ENCODE results near the gene EEF1G.

EEF1G gene

GRCh38 chr11:62610814-62611704 lies 37.4 kb upstream of the EEF1G start:
- H3K4me1 ChIP-seq, result peaks cover 0 to 33% (median 27%) of the 10 kb centered on the region in 4 donors
- no peaks in the 10 kb centered on the region for H3K9me3 ChIP-seq
- DNase-seq, result no peak
- peaks cover 13 to 63% (median 48%) of the 10 kb centered on the region in 3 donors for H3K36me3 ChIP-seq
- intact Hi-C loops (cut with DNase I; ENCODE audit: low total_unique reads), result loop anchor here (10.0 kb wide), 1 partner anchor 94 kb away; the partner anchor contains the start of genes BSCL2 and GNG3
- TF ChIP-seq CTCF (IDR thresholded peaks at IDR 0.05), result no peak
- H3K27ac ChIP-seq, result peak overlapping the region; percentile 95 to 98
- H3K27me3 ChIP-seq, result no peaks in the 10 kb centered on the region
- peak overlapping the region; percentile 85 to 88 for H3K4me3 ChIP-seq

- no peak overlapping the region for H3K27ac ChIP-seq
- no peak for TF ChIP-seq CTCF (IDR thresholded peaks at IDR 0.05)
- intact Hi-C loops (cut with DNase I; ENCODE audit: low total_unique reads), result loop anchor here (10.0 kb wide), 1 partner anchor 94 kb away; the partner anchor contains the start of genes BSCL2 and GNG3
- peaks cover 0 to 33% (median 27%) of the 10 kb centered on the region in 4 donors for H3K4me1 ChIP-seq
- peaks cover 19 to 63% (median 51%) of the 10 kb centered on the region in 3 donors for H3K36me3 ChIP-seq
- no peaks in the 10 kb centered on the region for H3K9me3 ChIP-seq
- no peak overlapping the region for H3K4me3 ChIP-seq
- H3K27me3 ChIP-seq, result no peaks in the 10 kb centered on the region
- DNase-seq, result no peak
These were observed 36.7 kb upstream of the EEF1G start for GRCh38 chr11:62610403-62610802.

- Histone ChIP-seq H3K27ac (no peak overlapping the region), H3K9me3 (no peaks in the 10 kb centered on the region), H3K36me3 (peaks cover 21 to 69% (median 56%) of the 10 kb centered on the region in 3 donors), H3K27me3 (no peaks in the 10 kb centered on the region), H3K4me1 (peaks cover 0 to 34% (median 25%) of the 10 kb centered on the region in 4 donors), H3K4me3 (no peak overlapping the region)
- DNase-seq, result no peak
- intact Hi-C loops (cut with DNase I; ENCODE audit: low total_unique reads), result no loop called here
- no peak for TF ChIP-seq CTCF (IDR thresholded peaks at IDR 0.05)
These were observed 35.1 kb upstream of the EEF1G start for GRCh38 chr11:62608776-62609175.

GRCh38 chr11:62607714-62608113 lies 34.0 kb upstream of the EEF1G start:
- Histone ChIP-seq H3K27ac (no peak overlapping the region), H3K36me3 (peaks cover 21 to 70% (median 56%) of the 10 kb centered on the region in 3 donors), H3K4me1 (peaks cover 0 to 35% (median 25%) of the 10 kb centered on the region in 4 donors), H3K27me3 (no peaks in the 10 kb centered on the region), H3K4me3 (no peak overlapping the region), H3K9me3 (no peaks in the 10 kb centered on the region)
- DNase-seq, result no peak
- no peak for TF ChIP-seq CTCF (IDR thresholded peaks at IDR 0.05)
- intact Hi-C loops (cut with DNase I; ENCODE audit: low total_unique reads), result no loop called here

GRCh38 chr11:62605902-62606301 lies 32.2 kb upstream of the EEF1G start:
- intact Hi-C loops (cut with DNase I; ENCODE audit: low total_unique reads), result no loop called here
- peaks cover 0 to 28% (median 15%) of the 10 kb centered on the region in 4 donors for H3K4me1 ChIP-seq
- no peak overlapping the region for H3K4me3 ChIP-seq
- H3K9me3 ChIP-seq, result no peaks in the 10 kb centered on the region
- H3K27ac ChIP-seq, result no peak overlapping the region
- peaks cover 21 to 69% (median 55%) of the 10 kb centered on the region in 3 donors for H3K36me3 ChIP-seq
- H3K27me3 ChIP-seq, result no peaks in the 10 kb centered on the region
- DNase-seq, result no peak
- TF ChIP-seq CTCF (IDR thresholded peaks at IDR 0.05), result no peak

Measured in tibial artery (tissue), 4 donors.